K562 (cell line): Measurements from ENCODE around the gene ERBB4. TPM values are rescaled to one million over a fixed set of nuclear protein-coding genes. Genes with fewer than 3 reads are reported as not detected.

Source experiments
- ATAC-seq: fragments of 200-7000 bp; cut with Tn5 transposase; 3 replicates; pipeline ENCODE4 v1.9.1; 2020; ENCODE audit warnings: moderate library complexity
- BruUV-seq: library from RNA; stranded (reverse); fragments of 400-500 nt; replicated peaks from 2 replicates; lab custom pipeline; 2021; lab: Mats Ljungman, UMichigan
- CTCF ChIA-PET: fragments of 300-600 bp; formaldehyde crosslinking; extraction: SDS; loops from one replicate; lab custom pipeline; 2021; ENCODE audit warnings: low intra/inter-chr PET ratio; lab: Yijun Ruan, JAX
- POLR2A ChIA-PET: fragments of 300-600, 350-650 bp; sonication (Branson Sonifier 250); formaldehyde crosslinking; extraction: SDS; loops from one replicate; lab custom pipeline; 2021; ENCODE audit warnings: antibody characterized with exemption, inconsistent platforms; lab: Yijun Ruan, JAX
- DNase-seq, 4 experiments: peaks; one replicate each; pipeline versions ENCODE4 v3.0.0 to v3.0.0-alpha.2; 2011 to 2018; ENCODE audit warnings: low spot score in 3 of 4, mixed read lengths in 3 of 4; ENCODE audit errors: extremely low read depth in 1 of 4
- FAIRE-seq: peaks from 2 replicates; lab custom pipeline; 2011; peaks lifted over from hg19 to GRCh38; lab: Jason Lieb, UNC
- H2AFZ ChIP-seq: 2 replicates; pipeline ENCODE4 v1.6.0; 2011; ENCODE audit warnings: low read depth, low read length, control low read depth, inconsistent platforms
- H3K27ac ChIP-seq: fragments of 200-600 bp; 3 replicates; pipeline ENCODE4 v1.8.0; 2011; ENCODE audit warnings: low read depth, mild to moderate bottlenecking, control low read depth, inconsistent platforms, low read length, moderate library complexity, mixed read lengths; ENCODE audit errors: extremely low read depth
- H3K27me3 ChIP-seq, 2 experiments: fragments of 300-600 bp in 1 of 2; 2 replicates in 1 of 2; 3 replicates in 1 of 2; pipeline versions ENCODE4 v1.6.0 to v1.8.0; 2011; ENCODE audit warnings: inconsistent platforms in 2 of 2, low read length in 2 of 2, mild to moderate bottlenecking in 1 of 2, mixed read lengths in 1 of 2, moderate library complexity in 1 of 2; ENCODE audit not compliant: control insufficient read depth in 2 of 2, insufficient read depth in 2 of 2
- H3K36me3 ChIP-seq: fragments of 300-600 bp; 3 replicates; pipeline ENCODE4 v1.8.0; 2011; ENCODE audit warnings: mild to moderate bottlenecking, low read length, inconsistent platforms; ENCODE audit not compliant: control insufficient read depth, insufficient read depth
- H3K4me1 ChIP-seq, 2 experiments: fragments of 200-600 bp in 1 of 2; replicated peaks in 1 of 2; 2 replicates in 1 of 2; 3 replicates in 1 of 2; pipeline versions ENCODE4 v1.5.1 to v1.8.0; 2011; ENCODE audit warnings: inconsistent platforms in 2 of 2, low read length in 2 of 2, mild to moderate bottlenecking in 1 of 2, mixed read lengths in 1 of 2, moderate library complexity in 1 of 2; ENCODE audit not compliant: control insufficient read depth in 2 of 2, insufficient read depth in 2 of 2
- H3K4me2 ChIP-seq: 2 replicates; pipeline ENCODE4 v1.6.1; 2011; ENCODE audit warnings: low read length, control low read depth, inconsistent platforms, mixed read lengths; ENCODE audit not compliant: insufficient read depth
- H3K4me3 ChIP-seq: fragments of 200-600 bp; sonication (generic), shearing (Covaris generic); 2 replicates; pipeline ENCODE4 v1.5.1; 2016; ENCODE audit warnings: control low read depth, inconsistent platforms
- H3K79me2 ChIP-seq: fragments of 200-600 bp; 3 replicates; pipeline ENCODE4 v1.8.0; 2011; ENCODE audit warnings: low read length, inconsistent platforms; ENCODE audit not compliant: control insufficient read depth, insufficient read depth
- H3K9ac ChIP-seq, 2 experiments: 2 replicates each; pipeline versions ENCODE4 v1.6.0 to v1.6.1; 2011; ENCODE audit warnings: low read depth in 2 of 2, low read length in 2 of 2, control low read depth in 1 of 2, inconsistent platforms in 1 of 2, mild to moderate bottlenecking in 1 of 2, mixed read lengths in 1 of 2; ENCODE audit not compliant: insufficient read depth in 1 of 2
- H3K9me1 ChIP-seq: one replicate; pipeline ENCODE4 v1.6.0; 2011; ENCODE audit warnings: inconsistent platforms, mild to moderate bottlenecking, low read length, moderate library complexity; ENCODE audit not compliant: control insufficient read depth, insufficient read depth
- H3K9me3 ChIP-seq: replicated peaks from 2 replicates; pipeline ENCODE4 v1.5.1; 2011; ENCODE audit warnings: low read depth, low read length, inconsistent platforms; ENCODE audit not compliant: control insufficient read depth, insufficient read depth
- H4K20me1 ChIP-seq: replicated peaks from 2 replicates; pipeline ENCODE4 v1.6.1; 2011; ENCODE audit warnings: low read length, inconsistent platforms, mixed read lengths; ENCODE audit not compliant: control insufficient read depth, insufficient read depth
- ARID1B ChIP-seq: fragments of 450-650 bp; IDR thresholded peaks from 2 replicates; pipeline ENCODE4 v1.6.1; 2016; ENCODE audit warnings: antibody characterized with exemption, mild to moderate bottlenecking, inconsistent platforms
- CAMTA2 ChIP-seq: fragments of 250-450 bp; sonication (Bioruptor Pico); conservative IDR thresholded peaks from 2 replicates; pipeline ENCODE4 v1.5.1; 2022
- CC2D1A ChIP-seq: fragments of 450-650 bp; IDR thresholded peaks from 2 replicates; pipeline ENCODE4 v1.6.1; 2017; ENCODE audit warnings: mild to moderate bottlenecking
- DACH1 ChIP-seq: fragments of 450-650 bp; IDR thresholded peaks from 2 replicates; pipeline ENCODE4 v1.6.1; 2018; ENCODE audit not compliant: partially characterized antibody
- DMBX1 ChIP-seq: fragments of 250-450 bp; sonication (Bioruptor Pico); IDR thresholded peaks from 2 replicates; pipeline ENCODE4 v1.8.0; 2022; ENCODE audit warnings: inconsistent platforms, mild to moderate bottlenecking, moderate library complexity, borderline replicate concordance
- GABPB1 ChIP-seq: sonication (generic); formaldehyde crosslinking; IDR thresholded peaks from 2 replicates; pipeline ENCODE4 v1.8.0; 2022; ENCODE audit warnings: mild to moderate bottlenecking, missing genetic modification reagents
- GTF2F1 ChIP-seq: IDR thresholded peaks from 2 replicates; pipeline ENCODE4 v1.6.1; 2011; ENCODE audit warnings: low read depth, low read length, improper control_type of control experiment
- HOXB6 ChIP-seq: fragments of 250-450 bp; sonication (Bioruptor Pico); IDR thresholded peaks from 2 replicates; pipeline ENCODE4 v1.5.1; 2022; ENCODE audit warnings: mild to moderate bottlenecking, borderline replicate concordance
- ID3 ChIP-seq, 2 experiments: fragments of 250-450 bp in 1 of 2; fragments of 450-650 bp in 1 of 2; sonication (Bioruptor Pico) in 1 of 2; IDR thresholded peaks; 2 replicates each; pipeline versions ENCODE4 v1.6.1 to v1.8.0; 2016 to 2021; ENCODE audit warnings: mild to moderate bottlenecking in 2 of 2, moderate library complexity in 2 of 2, missing compliant biosample characterization in 1 of 2, missing genetic modification characterization in 1 of 2
- NELFE ChIP-seq: IDR thresholded peaks from 2 replicates; pipeline ENCODE4 v1.6.1; 2011; ENCODE audit warnings: mild to moderate bottlenecking; ENCODE audit not compliant: insufficient read depth, insufficient read length
- RBM22 ChIP-seq: fragments of 200-400 bp; formaldehyde crosslinking; IDR thresholded peaks from 2 replicates; pipeline ENCODE4 v1.6.1; 2018; ENCODE audit warnings: low read length, low read depth; ENCODE audit not compliant: poor library complexity, severe bottlenecking
- SUPT5H ChIP-seq: fragments of 450-650 bp; IDR thresholded peaks from 2 replicates; pipeline ENCODE4 v1.6.1; 2016
- THRA ChIP-seq: fragments of 450-650 bp; IDR thresholded peaks from 2 replicates; pipeline ENCODE4 v1.6.1; 2017; ENCODE audit warnings: mild to moderate bottlenecking, moderate library complexity
- in situ Hi-C: fragments of 300-500 bp; cut with MboI; formaldehyde crosslinking; loops from 4 replicates; pipeline ENCODE4 v1.15.0; 2018; ENCODE audit warnings: inconsistent platforms, mixed read lengths
- intact Hi-C: fragments of 100-400 bp; cut with micrococcal nuclease; formaldehyde crosslinking; loops from 2 replicates; pipeline ENCODE4 v1.14.2; 2022
- polyA plus RNA-seq, 8 experiments: library from polyadenylated mRNA; depleted of rRNA in 4 of 8; stranded (reverse) in 5 of 8; unstranded in 3 of 8; fragments of >200 nt; fragmentation: Nextera tagmentation in 2 of 8; fragmentation: Illumina TruSeq in 1 of 8; extraction: Ambion mirVana in 2 of 8; extraction: Trizol in 1 of 8; gene quantifications; 2 replicates each; pipeline versions ENCODE4 v1.2.1 to v1.2.3, GENCODE V29; 2011 to 2014; ENCODE audit warnings: inconsistent platforms in 1 of 8, missing spikeins in 1 of 8
- total RNA-seq, 7 experiments: library from RNA; depleted of rRNA in 6 of 7; stranded (reverse); fragments of >200 nt in 6 of 7; fragmentation: Illumina TruSeq in 2 of 7; extraction: Trizol in 2 of 7; gene quantifications; 2 replicates each; pipeline versions ENCODE4 v1.2.1 to v1.2.3, GENCODE V29; 2011 to 2021; ENCODE audit warnings: low replicate concordance in 1 of 7

ERBB4 gene
- total and polyA plus RNA-seq, 9 of the 15 experiments (the other 6 are each of a cell fraction or from before 2014, with no cell fraction given), result not detected

GRCh38 chr2:212360068-212360460 is 178.5 kb downstream of the ERBB4 start:
- Histone ChIP-seq H3K27me3 (no peaks in the 10 kb centered on the region), H3K9ac (no peak overlapping the region), H2AFZ (no peak overlapping the region), H3K4me3 (no peak overlapping the region), H3K4me1 (no peaks in the 10 kb centered on the region), H3K4me2 (no peak overlapping the region), H3K27ac (no peak overlapping the region), H3K9me1 (no peaks in the 10 kb centered on the region), H3K9me3 (peaks cover 2% of the 10 kb centered on the region; the same call in 1 of the 2 replicates), H4K20me1 (no peaks in the 10 kb centered on the region), H3K79me2 (no peaks in the 10 kb centered on the region), H3K36me3 (no peaks in the 10 kb centered on the region)
- ChIA-PET POLR2A (no interaction called here), CTCF (no interaction called here)
- no peak for ATAC-seq
- TF ChIP-seq DMBX1 (CRISPR knock-in tag) (no peak), ARID1B (no peak), RBM22 (no peak), SUPT5H (no peak), CC2D1A (no peak), ID3 (CRISPR knock-in tag; IDR thresholded peaks at IDR 0.05) (no peak), ID3 (tag; IDR thresholded peaks at IDR 0.05) (no peak), HOXB6 (no peak), GABPB1 (CRISPR knock-in tag) (no peak), GTF2F1 (no peak), DACH1 (no peak), NELFE (no peak), CAMTA2 (no peak), THRA (no peak)
- no TSS peak for BruUV-seq
- DNase-seq, result no peak
- FAIRE-seq, result no peak
- in situ Hi-C loops, result no loop called here
- intact Hi-C loops, result no loop called here
